Right lobe of liver (tissue), 6 donors: ENCODE results near the gene PPEF1. TPM values are rescaled to one million over a fixed set of nuclear protein-coding genes. Genes with fewer than 3 reads are reported as not detected.
"Not testable (repeated sequence)": the region's sequence is repeated elsewhere in the genome, so short reads cannot be mapped to it uniquely, and the experiment has no call there.

Experiments
- ATAC-seq, 4 donors: fragments of 200-7000 bp; cut with Tn5 transposase; one replicate each; pipeline ENCODE4 v1.9.1; 2020; ENCODE audit warnings: mild to moderate bottlenecking in 4 of 4, moderate library complexity in 4 of 4
- DNase-seq, 3 donors: peaks; one replicate each; pipeline ENCODE4 v3.0.0-alpha.2; 2020
- H3K27ac ChIP-seq, 3 donors: fragments of 200-600 bp; one replicate each; pipeline ENCODE4 v1.8.0; 2022
- H3K27me3 ChIP-seq, 2 donors: fragments of 200-600 bp; one replicate each; pipeline ENCODE4 v1.8.0; 2022
- H3K36me3 ChIP-seq, 4 donors: fragments of 200-600 bp; sonication (generic) in 1 of 4; one replicate each; pipeline versions ENCODE4 v1.5.1 to v1.8.0; 2017 to 2022; ENCODE audit warnings: control low read depth in 1 of 4
- H3K4me1 ChIP-seq, 4 donors: fragments of 200-600 bp; sonication (generic) in 1 of 4; one replicate each; pipeline versions ENCODE4 v1.5.1 to v1.8.0; 2017 to 2022; ENCODE audit warnings: control low read depth in 1 of 4
- H3K4me3 ChIP-seq, 3 donors: fragments of 200-600 bp; one replicate each; pipeline ENCODE4 v1.8.0; 2022
- H3K9me3 ChIP-seq, 4 donors: fragments of 200-600 bp; sonication (generic) in 1 of 4; one replicate each; pipeline versions ENCODE4 v1.5.1 to v1.8.0; 2017 to 2022; ENCODE audit warnings: control low read depth in 1 of 4
- POLR2A ChIP-seq: fragments of 450-650 bp; IDR thresholded peaks from one replicate; pipeline ENCODE4 v1.6.1; 2017; ENCODE audit warnings: antibody characterized with exemption, mild to moderate bottlenecking
- WGBS: methylation state at CpG from one replicate; pipeline ENCODE4 v1.1.6; 2018; ENCODE audit warnings: low coverage, low lambda C conversion rate; ENCODE audit not compliant: insufficient coverage; ENCODE audit errors: missing lambda C conversion rate; 5-methylcytosine and 5-hydroxymethylcytosine counted together
- intact Hi-C, 2 donors: fragments of 100-400 bp; cut with DNase I; formaldehyde crosslinking; loops; one replicate each; pipeline versions ENCODE4 v1.11.2 to v1.14.1; 2022
- total RNA-seq, 6 experiments: library from RNA; depleted of rRNA in 2 of 6; stranded (reverse); fragments of >200 nt in 2 of 6; fragmentation: NEBNext Ultra II Directional in 3 of 6; extraction: Animal tissue kit (Norgen Biotek cat#: 25700) in 3 of 6; gene quantifications; one replicate each; pipeline versions ENCODE4 v1.1.0 to v1.2.4, GENCODE V29; 2016 to 2023
- TF ChIP-seq, protein P1 (sequence below), 4 donors: fragments of 200-600 bp in 3 of 4; fragments of 450-650 bp in 1 of 4; IDR thresholded peaks; one replicate each; pipeline versions ENCODE4 v1.5.1 to v1.8.0; 2016 to 2022; ENCODE audit warnings: antibody characterized with exemption in 4 of 4, mild to moderate bottlenecking in 2 of 4
- donor health status: DM: no; HTN: yes; CAD: no.
- donor health status: DM: no; HTN: no; CAD: no.
- donor health status: DM: no; HTN: no; CAD: no.
- donor health status: DM: no; HTN: yes; CAD: no.
- donor health status: DM: no; HTN: yes; CAD: no.

PPEF1 gene
- total RNA-seq, 6 experiments from 2014 or later: not detected

DNA sequence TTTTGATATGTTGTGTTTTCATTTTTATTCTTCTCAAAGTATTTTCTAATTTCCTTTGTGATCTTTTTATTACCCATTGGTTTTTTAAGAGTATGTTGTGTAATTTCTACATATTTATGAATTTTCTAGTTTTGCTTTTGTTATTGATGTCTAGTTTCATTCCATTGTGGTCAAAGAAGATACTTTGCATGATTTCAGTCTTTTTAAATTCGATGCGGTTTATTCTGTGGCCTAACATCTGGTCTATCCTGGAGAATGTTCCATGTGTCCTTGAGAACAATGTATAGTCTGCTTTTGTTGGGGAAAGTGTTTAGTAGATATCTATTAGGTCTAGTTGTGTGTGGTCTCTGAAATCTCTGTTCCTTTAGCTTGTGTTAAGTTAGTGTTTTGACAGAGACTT, 46.2 kb downstream of the PPEF1 start:
- no peak for ATAC-seq
- no peak for DNase-seq
- Histone ChIP-seq H3K9me3 (peaks cover 0 to 4% (median 0%) of the 10 kb centered on the region in 4 donors), H3K4me1 (no peaks in the 10 kb centered on the region), H3K4me3 (no peak overlapping the region), H3K27me3 (no peaks in the 10 kb centered on the region), H3K36me3 (no peaks in the 10 kb centered on the region), H3K27ac (no peak overlapping the region)
- intact Hi-C loops: no loop called here
- 60% methylated on average over 2 of the region's 2 CpGs for WGBS
- no peak for TF ChIP-seq POLR2A
- TF ChIP-seq, protein P1, sequence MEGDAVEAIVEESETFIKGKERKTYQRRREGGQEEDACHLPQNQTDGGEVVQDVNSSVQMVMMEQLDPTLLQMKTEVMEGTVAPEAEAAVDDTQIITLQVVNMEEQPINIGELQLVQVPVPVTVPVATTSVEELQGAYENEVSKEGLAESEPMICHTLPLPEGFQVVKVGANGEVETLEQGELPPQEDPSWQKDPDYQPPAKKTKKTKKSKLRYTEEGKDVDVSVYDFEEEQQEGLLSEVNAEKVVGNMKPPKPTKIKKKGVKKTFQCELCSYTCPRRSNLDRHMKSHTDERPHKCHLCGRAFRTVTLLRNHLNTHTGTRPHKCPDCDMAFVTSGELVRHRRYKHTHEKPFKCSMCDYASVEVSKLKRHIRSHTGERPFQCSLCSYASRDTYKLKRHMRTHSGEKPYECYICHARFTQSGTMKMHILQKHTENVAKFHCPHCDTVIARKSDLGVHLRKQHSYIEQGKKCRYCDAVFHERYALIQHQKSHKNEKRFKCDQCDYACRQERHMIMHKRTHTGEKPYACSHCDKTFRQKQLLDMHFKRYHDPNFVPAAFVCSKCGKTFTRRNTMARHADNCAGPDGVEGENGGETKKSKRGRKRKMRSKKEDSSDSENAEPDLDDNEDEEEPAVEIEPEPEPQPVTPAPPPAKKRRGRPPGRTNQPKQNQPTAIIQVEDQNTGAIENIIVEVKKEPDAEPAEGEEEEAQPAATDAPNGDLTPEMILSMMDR (IDR thresholded peaks at IDR 0.05): no peak

DNA sequence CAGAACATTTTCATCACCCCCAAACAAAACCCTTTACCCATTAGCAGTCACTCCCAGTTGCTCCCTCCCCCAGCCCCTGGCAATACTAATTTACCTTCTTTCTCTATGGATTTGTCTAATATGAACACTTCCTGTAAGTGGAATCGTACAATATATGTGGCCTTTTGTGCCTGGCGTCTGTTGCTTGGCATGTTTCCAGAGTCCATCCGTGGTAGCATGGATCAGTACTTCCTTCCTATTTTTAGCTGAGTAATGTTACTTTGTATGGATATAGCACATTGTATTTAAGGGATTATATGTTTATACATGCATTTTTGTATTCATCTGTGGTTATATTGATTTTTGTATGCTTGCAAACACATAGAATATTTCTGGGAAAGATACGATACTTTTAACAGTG, 48.2 kb downstream of the PPEF1 start:
- ATAC-seq: no peak
- no peak for DNase-seq
- Histone ChIP-seq H3K27me3 (no peaks in the 10 kb centered on the region), H3K9me3 (peaks cover 0 to 4% (median 0%) of the 10 kb centered on the region in 4 donors), H3K36me3 (no peaks in the 10 kb centered on the region), H3K27ac (no peak overlapping the region), H3K4me3 (no peak overlapping the region), H3K4me1 (no peaks in the 10 kb centered on the region)
- intact Hi-C loops: no loop called here
- TF ChIP-seq, protein P1 (IDR thresholded peaks at IDR 0.05): no peak
- no peak for TF ChIP-seq POLR2A
- WGBS: 56% methylated on average over 4 of the region's 4 CpGs

DNA sequence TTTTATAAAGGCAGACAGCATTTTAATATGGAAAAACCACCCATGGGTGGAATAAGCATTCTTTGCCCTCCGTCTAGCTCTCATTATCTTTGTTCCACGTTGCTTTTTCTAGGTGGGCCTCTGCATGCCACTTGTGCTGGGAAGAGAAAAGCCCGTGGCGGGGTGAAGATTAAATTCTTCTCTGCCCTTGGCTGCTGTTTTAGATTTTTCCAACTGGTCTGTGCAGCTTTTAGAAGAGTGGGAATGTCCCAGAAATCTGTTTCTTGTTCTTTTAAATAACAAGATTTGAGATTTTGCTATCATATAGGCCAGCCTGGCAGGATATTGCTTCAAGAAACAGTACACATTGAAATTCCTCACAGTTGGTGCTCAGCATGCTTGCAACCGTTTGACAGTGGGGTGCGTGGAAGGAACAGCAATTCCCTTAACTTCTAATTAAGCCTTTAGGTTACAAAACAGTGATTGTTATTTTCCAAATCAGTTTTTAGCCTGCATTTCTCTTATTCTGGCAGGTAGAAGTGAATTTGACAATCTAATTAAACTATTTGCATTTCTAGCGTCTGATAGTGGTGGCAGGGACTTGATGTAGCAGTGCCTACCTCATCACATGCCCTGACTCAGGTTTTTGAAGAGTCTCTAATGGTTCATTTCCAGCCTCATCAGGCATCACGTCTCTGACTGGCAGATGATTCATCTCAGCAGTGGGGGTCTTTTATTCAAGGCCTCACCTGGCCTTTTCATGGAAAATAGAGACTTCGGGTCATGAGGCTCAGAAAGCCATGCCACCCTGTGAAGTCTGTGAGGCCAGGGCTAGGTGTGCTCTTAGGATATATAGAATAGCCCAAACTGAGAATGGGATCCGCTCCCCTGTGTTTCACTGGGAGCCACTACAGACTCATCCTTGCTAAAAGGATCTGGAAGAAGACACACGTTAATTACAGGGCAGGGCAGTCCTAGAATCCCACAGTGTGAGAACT, 50.8 kb downstream of the PPEF1 start:
- no peak for DNase-seq
- no peaks in the 10 kb centered on the region for H3K36me3 ChIP-seq
- H3K4me1 ChIP-seq: no peaks in the 10 kb centered on the region
- peaks cover 0 to 2% (median 0%) of the 10 kb centered on the region in 4 donors for H3K9me3 ChIP-seq
- no peak overlapping the region for H3K27ac ChIP-seq
- intact Hi-C loops: no loop called here
- 43% methylated on average over 10 of the region's 11 CpGs for WGBS
- no peaks in the 10 kb centered on the region for H3K27me3 ChIP-seq
- no peak for ATAC-seq
- TF ChIP-seq, protein P1 (IDR thresholded peaks at IDR 0.05): no peak
- TF ChIP-seq POLR2A: no peak
- no peak overlapping the region for H3K4me3 ChIP-seq

DNA sequence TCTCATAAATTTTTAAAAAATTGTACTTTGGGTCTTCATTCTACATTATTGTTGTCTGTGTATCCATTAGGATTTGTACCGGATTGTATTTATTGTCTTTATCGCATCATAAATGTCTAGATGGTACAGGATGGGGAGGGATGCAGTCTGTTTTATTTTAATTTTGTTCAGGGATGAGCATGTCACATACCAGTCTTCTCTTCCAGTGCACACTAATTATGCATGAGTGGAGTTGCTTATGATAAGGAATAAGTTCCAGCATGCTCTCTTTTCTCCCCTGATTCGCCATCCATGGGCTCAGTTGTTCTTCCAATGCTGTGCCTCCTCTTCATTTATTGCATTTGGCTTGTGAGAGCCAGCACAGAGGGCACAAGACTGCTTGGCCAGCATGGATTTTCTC, 54.3 kb downstream of the PPEF1 start:
- DNase-seq (no peak), ATAC-seq (no peak)
- H3K4me3 ChIP-seq: no peak overlapping the region
- TF ChIP-seq, protein P1 (IDR thresholded peaks at IDR 0.05): no peak
- no peak for TF ChIP-seq POLR2A
- no peaks in the 10 kb centered on the region for H3K27me3 ChIP-seq
- WGBS: 45% methylated on average over 3 of the region's 3 CpGs
- no peaks in the 10 kb centered on the region for H3K36me3 ChIP-seq
- no peak overlapping the region for H3K27ac ChIP-seq
- no peaks in the 10 kb centered on the region for H3K9me3 ChIP-seq
- intact Hi-C loops: no loop called here
- no peaks in the 10 kb centered on the region for H3K4me1 ChIP-seq

DNA sequence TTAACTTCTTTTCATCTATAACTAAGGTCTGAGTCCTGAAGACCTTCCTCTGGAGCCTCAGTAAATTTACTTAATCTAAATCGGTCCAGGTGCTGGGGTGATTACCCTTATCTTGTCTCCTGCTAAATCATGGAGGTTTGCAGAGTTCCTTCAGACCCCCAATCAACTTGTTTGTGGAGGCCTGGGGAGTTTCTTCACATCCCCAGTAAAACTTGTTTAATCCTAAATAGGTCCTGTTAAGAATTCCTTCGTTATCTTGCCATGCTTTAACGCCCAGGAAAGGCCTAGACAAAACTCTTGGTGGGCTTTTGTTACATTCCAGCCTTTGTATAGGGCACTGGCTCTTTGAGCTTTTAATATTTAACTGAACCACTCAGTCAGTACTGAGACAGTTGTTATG, 55.7 kb downstream of the PPEF1 start:
- 52% methylated on average over 3 of the region's 3 CpGs for WGBS
- not testable (repeated sequence) for H3K9me3 ChIP-seq

More for the DNA sequence above, 55.7 kb downstream of the PPEF1 start:
- intact Hi-C loops, ATAC-seq, H3K27ac ChIP-seq, H3K4me3 ChIP-seq, H3K27me3 ChIP-seq, DNase-seq, H3K4me1 ChIP-seq, H3K36me3 ChIP-seq: not testable (repeated sequence)
